Measurements from ENCODE around the gene PIR.

The PIR gene

GRCh38 chrX:15416133-15416993 is 76.8 kb downstream of the PIR start:
- DNase-seq: no peak

- no peak for DNase-seq
These were observed 80.0 kb downstream of the PIR start for GRCh38 chrX:15413101-15413500.

- DNase-seq: no peak
These were observed 82.2 kb downstream of the PIR start for GRCh38 chrX:15410947-15411346.

GRCh38 chrX:15410430-15410829 is 82.7 kb downstream of the PIR start:
- DNase-seq: no peak

GRCh38 chrX:15405846-15406245 is 87.3 kb downstream of the PIR start:
- no peak for DNase-seq

GRCh38 chrX:15404401-15405096 is 88.6 kb downstream of the PIR start:
- DNase-seq: no peak

- no peak for DNase-seq
These were observed 91.8 kb downstream of the PIR start for GRCh38 chrX:15401378-15401777.

- DNase-seq: no peak
These were observed 93.2 kb downstream of the PIR start for GRCh38 chrX:15399962-15400391.

- no peak for DNase-seq
These were observed 94.3 kb downstream of the PIR start for GRCh38 chrX:15398874-15399273.

GRCh38 chrX:15395789-15396188 is 97.3 kb downstream of the PIR start:
- no peak for DNase-seq

- no peak for DNase-seq
These were observed 101.3 kb downstream of the PIR start for GRCh38 chrX:15391850-15392249.

GRCh38 chrX:15384304-15384703 is 108.8 kb downstream of the PIR start, which contains the start of gene VEGFD:
VEGFD (minus strand) TSS chrX:15384413; CDS start chrX:15383946, 467 bp downstream.
- DNase-seq: no peak

- no peak for DNase-seq
These were observed 110.3 kb downstream of the PIR start for GRCh38 chrX:15382813-15383212.

GRCh38 chrX:15376956-15377355 is 116.2 kb downstream of the PIR start:
- DNase-seq: no peak

- no peak for DNase-seq
These were observed 119.2 kb downstream of the PIR start for GRCh38 chrX:15373976-15374375.

GRCh38 chrX:15366506-15367352 is 126.4 kb downstream of the PIR start:
- DNase-seq: no peak

GRCh38 chrX:15359701-15360100 is 133.4 kb downstream of the PIR start:
- no peak for DNase-seq

- DNase-seq: no peak
These were observed 134.6 kb downstream of the PIR start for GRCh38 chrX:15358533-15358932.

GRCh38 chrX:15356444-15356843 is 136.7 kb downstream of the PIR start:
- DNase-seq: no peak

GRCh38 chrX:15350329-15350996 is 142.7 kb downstream of the PIR start:
- no peak for DNase-seq

GRCh38 chrX:15349046-15349445 is 144.1 kb downstream of the PIR start:
- DNase-seq: peak; percentile 27

GRCh38 chrX:15345976-15346375 is 147.2 kb downstream of the PIR start:
- DNase-seq: no peak

GRCh38 chrX:15344106-15344505 is 149.0 kb downstream of the PIR start:
- DNase-seq: no peak
